ENCODE data around the gene MFAP1.
"Not testable (repeated sequence)": the region's sequence is repeated elsewhere in the genome, so short reads cannot be mapped to it uniquely, and the experiment has no call there.

The MFAP1 gene

GRCh38 chr15:43826029-43826507 is 1.6 kb upstream of the MFAP1 start:
- Mint-ChIP-seq H3K9me3 (peaks cover 20% of the 10 kb centered on the region), H3K36me3 (ENCODE audit: low read depth) (peaks cover 39% of the 10 kb centered on the region), H3K4me1 (peaks cover 34% of the 10 kb centered on the region), H3K27ac (no peak overlapping the region), H3K4me3 (peak overlapping the region; percentile 79), H3K27me3 (ENCODE audit: low read depth, poor library complexity) (peaks cover 5% of the 10 kb centered on the region)
- no peak for DNase-seq
- TF ChIP-seq CTCF (IDR thresholded peaks at IDR 0.05), result no peak

DNA sequence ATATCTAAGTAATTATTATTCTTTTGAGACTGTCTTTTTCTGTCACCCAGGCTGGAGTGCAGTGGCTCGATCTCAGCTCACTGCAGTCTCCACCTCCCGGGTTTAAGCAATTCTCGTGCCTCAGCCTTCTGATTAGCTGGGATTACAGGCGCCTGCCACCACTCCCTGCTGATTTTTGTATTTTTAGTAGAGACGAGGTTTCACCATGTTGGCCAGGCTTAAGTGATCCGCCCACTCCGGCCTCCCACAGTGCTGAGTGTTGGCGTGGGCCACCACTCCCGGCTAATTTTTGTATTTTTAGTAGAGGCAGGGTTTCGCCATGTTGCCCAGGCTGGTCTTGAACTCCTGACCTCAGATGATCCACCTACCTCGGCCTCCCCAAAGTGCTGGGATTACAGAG is 815 bp upstream of the MFAP1 start:
- Mint-ChIP-seq H3K36me3 (ENCODE audit: low read depth) (peaks cover 43% of the 10 kb centered on the region), H3K4me3 (peak overlapping the region; percentile 25), H3K4me1 (peaks cover 34% of the 10 kb centered on the region), H3K9me3 (peaks cover 20% of the 10 kb centered on the region)
- DNase-seq; H3K27ac Mint-ChIP-seq; H3K27me3 Mint-ChIP-seq (ENCODE audit: low read depth, poor library complexity): not testable (repeated sequence)

GRCh38 chr15:43821505-43821904 is 3.0 kb downstream of the MFAP1 start:
- peaks cover 20% of the 10 kb centered on the region for H3K9me3 Mint-ChIP-seq
- peaks cover 14% of the 10 kb centered on the region for H3K4me1 Mint-ChIP-seq
- no peak for TF ChIP-seq CTCF (IDR thresholded peaks at IDR 0.05)
- no peak overlapping the region for H3K27ac Mint-ChIP-seq
- H3K27me3 Mint-ChIP-seq (ENCODE audit: low read depth, poor library complexity), result peaks cover 5% of the 10 kb centered on the region
- H3K36me3 Mint-ChIP-seq (ENCODE audit: low read depth), result peaks cover 46% of the 10 kb centered on the region
- H3K4me3 Mint-ChIP-seq, result peak overlapping the region; percentile 35
- DNase-seq, result no peak

DNA sequence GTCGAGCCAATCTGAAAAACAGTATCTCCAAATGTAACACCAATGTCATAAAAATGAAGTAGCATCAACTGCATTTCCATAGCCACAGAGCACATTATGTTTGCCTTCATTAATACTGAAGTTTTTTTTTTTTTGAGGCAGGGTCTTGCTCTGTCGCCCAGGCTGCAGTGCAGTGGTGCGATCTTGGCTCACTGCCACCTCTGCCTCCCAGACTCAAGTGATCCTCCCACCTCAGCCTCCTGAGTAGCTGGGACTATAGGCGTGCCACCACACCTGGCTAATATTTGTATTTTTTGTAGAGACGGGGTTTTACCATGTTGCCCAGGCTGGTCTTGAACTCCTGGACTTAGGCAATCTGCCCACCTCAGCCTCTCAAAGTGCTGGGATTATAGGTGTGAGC is 9.4 kb downstream of the MFAP1 start:
- not testable (repeated sequence) for DNase-seq; H3K4me1 Mint-ChIP-seq; H3K9me3 Mint-ChIP-seq; H3K27me3 Mint-ChIP-seq (ENCODE audit: low read depth, poor library complexity); H3K27ac Mint-ChIP-seq; H3K4me3 Mint-ChIP-seq
- H3K36me3 Mint-ChIP-seq (ENCODE audit: low read depth), result peaks cover 58% of the 10 kb centered on the region

DNA sequence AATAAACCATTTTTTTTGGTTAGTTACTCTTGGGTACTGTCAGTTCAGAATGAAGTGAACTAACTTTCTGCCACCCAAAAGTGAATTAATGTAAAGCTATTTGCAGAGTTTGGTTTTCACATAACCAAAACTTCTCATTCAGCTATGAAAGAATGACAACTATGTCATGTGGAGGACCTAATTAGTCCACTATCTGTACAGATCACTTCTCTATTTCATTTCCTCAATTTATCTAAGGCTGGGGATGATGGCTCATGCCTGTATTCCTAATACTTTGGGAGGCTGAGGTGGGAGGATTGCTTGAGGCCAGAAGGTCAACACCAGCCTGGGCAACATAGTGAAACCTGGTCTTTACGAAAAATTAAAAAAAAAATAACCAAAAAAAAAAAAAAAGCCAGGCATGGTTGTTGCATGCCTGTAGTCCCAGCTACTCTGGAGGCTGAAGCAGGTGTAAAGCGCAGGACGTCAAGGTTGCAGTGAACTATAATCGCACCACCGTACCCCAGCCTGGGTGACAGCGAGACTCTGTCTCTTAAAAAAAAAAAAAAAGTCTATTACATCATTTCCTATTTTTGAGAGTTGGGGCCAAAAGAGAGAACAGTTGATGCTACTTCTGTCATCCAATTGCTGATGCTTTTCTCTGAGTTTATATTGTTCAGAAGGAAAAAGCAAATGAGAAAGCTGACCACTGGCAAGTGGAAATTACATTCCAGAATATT is 15.4 kb downstream of the MFAP1 start:
- H3K4me1 Mint-ChIP-seq, result no peaks in the 10 kb centered on the region
- H3K36me3 Mint-ChIP-seq (ENCODE audit: low read depth), result peaks cover 71% of the 10 kb centered on the region
- no peaks in the 10 kb centered on the region for H3K27me3 Mint-ChIP-seq (ENCODE audit: low read depth, poor library complexity)
- no peaks in the 10 kb centered on the region for H3K9me3 Mint-ChIP-seq
- H3K27ac Mint-ChIP-seq, result no peak overlapping the region
- no peak for DNase-seq
- TF ChIP-seq CTCF (IDR thresholded peaks at IDR 0.05), result no peak
- no peak overlapping the region for H3K4me3 Mint-ChIP-seq

DNA sequence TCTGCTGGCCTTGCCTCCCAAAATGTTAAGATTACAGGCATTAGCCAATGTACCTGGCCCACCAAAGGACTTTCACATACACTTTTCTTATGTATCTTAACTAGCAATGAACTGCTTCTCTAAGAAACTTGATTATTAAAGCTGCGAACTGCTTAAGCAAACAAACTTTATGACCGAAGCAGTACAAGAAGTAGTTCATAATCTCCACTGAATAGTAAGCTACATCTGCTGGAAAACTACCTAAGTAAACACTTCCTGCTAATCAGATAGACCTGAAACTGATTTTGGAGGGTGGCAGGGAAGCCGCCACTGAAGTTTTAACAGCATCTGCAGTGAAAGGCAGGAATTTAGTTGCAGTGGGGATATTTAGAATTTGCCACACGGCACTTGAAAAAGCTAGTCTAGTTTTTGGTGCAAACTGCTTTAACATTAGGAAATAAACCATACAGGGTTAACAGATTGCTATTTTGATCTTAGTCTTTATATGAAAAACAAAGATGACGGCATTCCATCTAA is 16.0 kb downstream of the MFAP1 start:
- Mint-ChIP-seq H3K4me3 (no peak overlapping the region), H3K36me3 (ENCODE audit: low read depth) (peaks cover 73% of the 10 kb centered on the region)
- TF ChIP-seq CTCF (IDR thresholded peaks at IDR 0.05), result no peak

DNA sequence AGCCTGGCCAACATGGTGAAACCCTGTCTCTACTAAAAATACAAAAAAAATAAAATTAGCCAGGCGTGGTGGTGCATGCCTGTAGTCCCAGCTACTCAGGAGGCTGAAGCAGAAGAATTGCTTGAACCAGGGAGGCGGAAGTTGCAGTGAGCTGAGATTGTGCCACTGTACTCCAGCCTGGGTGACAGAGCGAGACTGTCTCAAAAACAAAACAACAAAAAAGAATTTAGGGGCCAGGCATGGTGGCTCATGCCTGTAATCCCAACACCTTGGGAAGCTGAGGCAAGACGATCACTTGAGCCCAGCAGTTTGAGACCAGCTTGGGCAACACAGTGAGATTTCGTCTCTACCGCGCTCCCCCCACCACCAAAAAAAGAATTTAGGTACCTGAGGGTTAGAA is 21.8 kb downstream of the MFAP1 start:
- H3K4me1 Mint-ChIP-seq, result peaks cover 43% of the 10 kb centered on the region
- H3K36me3 Mint-ChIP-seq (ENCODE audit: low read depth), result peaks cover 72% of the 10 kb centered on the region
- not testable (repeated sequence) for H3K4me3 Mint-ChIP-seq; H3K27ac Mint-ChIP-seq; H3K27me3 Mint-ChIP-seq (ENCODE audit: low read depth, poor library complexity); H3K9me3 Mint-ChIP-seq; DNase-seq

More for the DNA sequence above, 16.0 kb downstream of the MFAP1 start:
- Mint-ChIP-seq H3K4me1 (no peaks in the 10 kb centered on the region), H3K27me3 (ENCODE audit: low read depth, poor library complexity) (no peaks in the 10 kb centered on the region), H3K27ac (no peak overlapping the region), H3K9me3 (no peaks in the 10 kb centered on the region)
- DNase-seq, result no peak
